Activated CD8-positive, alpha-beta memory T cell treated with anti-CD3 and anti-CD28 coated beads, Interleukin-2, amount 50 U/mL, for 4 hours (primary cell): ENCODE results near the gene FAM200B.
"Not testable (repeated sequence)": the region's sequence is repeated elsewhere in the genome, so short reads cannot be mapped to it uniquely, and the experiment has no call there.

Experiments used
- DNase-seq: peaks from one replicate; pipeline ENCODE4 v3.0.0-alpha.2; 2020

The FAM200B gene

DNA sequence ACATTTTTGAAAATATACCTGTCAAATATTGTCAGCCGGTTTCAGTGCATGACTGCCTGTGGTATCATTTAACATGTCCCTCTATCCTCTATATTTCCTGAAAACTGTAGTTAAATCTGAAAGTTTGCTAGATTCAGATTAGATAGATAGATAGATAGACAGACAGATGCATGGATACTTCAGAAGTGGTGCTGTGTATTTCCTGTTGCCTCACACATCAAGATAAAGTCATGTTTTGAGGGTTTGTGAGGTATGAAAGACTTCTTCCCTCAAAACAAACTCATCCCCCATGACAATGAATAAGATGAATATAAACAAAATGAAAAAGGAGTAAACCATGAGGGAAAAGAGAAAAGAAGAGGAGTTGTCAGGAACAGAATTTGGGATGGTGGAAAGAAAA lies 15.2 kb downstream of the FAM200B start:
- DNase-seq = no peak

DNA sequence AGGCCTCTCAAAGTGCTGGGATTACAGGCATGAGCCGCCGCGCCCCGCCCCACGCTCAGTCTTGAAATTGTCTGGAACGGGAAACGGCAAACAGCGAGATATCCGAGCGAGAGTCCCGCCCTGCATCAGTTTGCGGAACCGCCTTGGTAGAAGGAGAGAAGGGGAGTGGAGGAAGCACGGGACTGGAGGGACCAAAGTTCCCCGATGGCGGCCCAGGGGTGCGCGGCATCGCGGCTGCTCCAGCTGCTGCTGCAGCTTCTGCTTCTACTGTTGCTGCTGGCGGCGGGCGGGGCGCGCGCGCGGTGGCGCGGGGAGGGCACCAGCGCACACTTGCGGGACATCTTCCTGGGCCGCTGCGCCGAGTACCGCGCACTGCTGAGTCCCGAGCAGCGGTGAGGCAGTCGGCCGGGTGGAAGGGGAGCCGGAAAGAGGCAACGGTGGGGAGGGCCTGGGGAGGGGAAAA lies 21.3 kb downstream of the FAM200B start, which contains the start of gene BST1:
BST1 (plus strand) TSS at position 125 of the 463 bp plus-strand sequence; CDS start at position 205, 80 bp downstream.
- DNase-seq = peak; percentile 48

DNA sequence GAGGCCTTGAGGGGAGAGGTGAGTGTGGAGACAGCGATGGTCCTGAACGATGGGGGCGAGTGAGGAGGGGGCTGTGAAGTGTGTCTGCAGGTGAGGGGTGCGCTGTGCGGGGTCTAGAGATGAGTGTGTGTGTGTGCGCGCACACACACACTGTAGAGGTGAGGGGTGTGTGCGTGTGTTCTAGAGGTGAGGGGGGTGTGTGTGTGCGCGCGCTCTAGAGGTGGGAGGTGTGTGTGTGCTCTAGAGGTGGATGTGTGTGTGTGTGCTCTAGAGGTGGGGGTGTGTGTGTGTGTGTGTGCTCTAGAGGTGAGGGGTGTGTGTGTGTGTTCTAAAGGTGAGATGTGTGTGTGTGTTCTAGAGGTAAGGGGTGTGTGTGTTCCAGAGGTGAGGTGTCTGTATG lies 21.8 kb downstream of the FAM200B start:
- DNase-seq = no peak

DNA sequence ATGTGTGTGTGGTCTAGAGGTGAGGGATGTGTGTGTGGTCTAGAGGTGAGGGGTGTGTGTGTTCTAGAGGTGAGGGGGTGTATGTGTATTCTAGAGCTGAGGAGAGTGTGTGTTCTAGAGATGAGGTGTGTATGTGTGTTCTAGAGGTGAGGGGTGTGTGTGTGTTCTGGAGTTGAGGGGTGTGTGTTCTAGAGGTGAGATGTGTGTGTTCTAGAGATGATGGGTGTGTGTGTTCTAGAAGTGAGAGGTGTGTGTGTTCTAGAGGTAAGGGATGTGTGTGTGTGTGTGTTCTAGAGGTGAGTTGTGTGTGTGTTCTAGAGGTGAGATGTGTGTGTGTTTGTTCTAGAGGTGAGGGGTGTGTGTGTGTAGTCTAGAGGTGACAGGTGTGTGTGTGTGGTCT lies 22.5 kb downstream of the FAM200B start:
- DNase-seq = no peak

DNA sequence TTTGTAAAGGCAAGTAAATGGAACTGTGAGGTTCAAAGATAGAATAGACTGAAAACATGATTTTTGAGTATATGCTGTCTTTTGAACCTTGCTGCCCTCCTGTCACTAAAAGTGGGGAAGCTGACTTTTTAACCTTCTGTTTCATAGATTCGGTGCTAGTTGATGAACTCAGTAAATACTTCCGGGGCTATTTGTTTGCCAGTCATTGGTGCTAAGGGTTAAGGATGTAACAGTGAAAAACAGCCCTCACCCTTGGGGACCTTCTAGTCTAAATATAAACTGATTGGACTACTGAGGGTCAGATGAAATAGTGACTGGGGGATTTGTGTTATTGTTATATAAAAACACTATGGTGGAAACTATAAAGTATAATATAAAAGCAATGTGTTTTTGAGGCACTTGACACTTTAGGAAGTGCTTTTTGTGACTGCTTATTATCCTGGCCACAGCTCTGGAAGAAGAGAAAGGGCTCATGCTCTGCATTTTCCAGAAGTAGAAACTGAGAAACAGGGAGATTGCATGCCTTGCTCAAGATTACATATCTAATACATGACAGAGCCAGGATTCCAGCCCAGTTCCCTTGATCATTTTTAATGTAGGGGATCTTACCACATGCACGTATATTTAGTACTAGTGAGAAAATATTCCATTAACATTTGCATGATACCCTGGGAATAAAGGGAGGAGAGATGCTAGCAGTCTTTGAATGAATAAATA lies 25.2 kb downstream of the FAM200B start:
- no peak for DNase-seq

DNA sequence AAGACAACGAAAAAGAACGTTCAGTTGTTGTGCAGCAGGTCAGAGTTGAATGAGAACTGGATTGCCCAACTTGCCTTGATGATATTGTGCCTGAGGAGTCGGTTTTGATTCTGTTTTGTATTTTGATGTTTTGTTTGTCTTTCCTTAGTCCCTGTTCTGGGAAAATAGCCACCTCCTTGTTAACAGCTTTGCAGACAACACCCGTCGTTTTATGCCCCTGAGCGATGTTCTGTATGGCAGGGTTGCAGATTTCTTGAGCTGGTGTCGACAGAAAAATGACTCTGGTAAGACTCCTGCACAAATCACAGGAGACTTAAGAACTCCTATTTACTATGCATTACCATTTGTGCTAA lies 25.7 kb downstream of the FAM200B start:
- no peak for DNase-seq

DNA sequence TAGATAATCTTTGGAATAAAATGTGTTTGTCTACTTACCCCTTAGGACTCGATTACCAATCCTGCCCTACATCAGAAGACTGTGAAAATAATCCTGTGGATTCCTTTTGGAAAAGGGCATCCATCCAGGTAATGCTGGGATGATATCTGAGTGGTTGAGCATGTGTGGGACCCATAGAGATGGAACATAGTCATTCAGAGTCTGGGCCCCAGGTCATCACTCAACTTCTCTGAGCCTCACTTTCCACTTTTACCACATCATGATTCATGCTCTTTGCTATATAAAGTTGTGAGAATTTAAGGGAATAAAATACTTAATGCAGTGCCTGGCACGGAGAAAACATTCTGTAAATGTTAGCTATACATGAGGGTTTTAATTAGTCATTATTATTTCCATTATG lies 30.1 kb downstream of the FAM200B start:
- DNase-seq = no peak

DNA sequence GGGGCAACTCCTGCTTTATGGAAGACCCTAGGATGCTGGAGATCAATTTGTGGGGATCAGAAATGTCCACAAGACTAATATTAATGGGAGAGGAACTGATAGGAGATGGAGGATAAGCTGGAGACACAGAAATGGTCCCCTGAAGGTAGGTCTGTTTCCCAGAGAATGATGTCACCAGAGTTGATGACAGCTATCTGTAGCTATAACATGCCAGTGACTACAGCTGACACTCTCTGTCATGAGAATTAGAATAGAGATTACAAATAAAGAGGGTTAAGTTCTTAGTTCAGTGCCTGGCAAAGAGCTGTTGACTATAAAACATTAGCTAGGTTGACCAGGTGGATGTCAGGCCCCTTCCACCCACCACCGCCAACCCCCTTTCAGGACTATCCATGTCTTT lies 30.6 kb downstream of the FAM200B start:
- no peak for DNase-seq

DNA sequence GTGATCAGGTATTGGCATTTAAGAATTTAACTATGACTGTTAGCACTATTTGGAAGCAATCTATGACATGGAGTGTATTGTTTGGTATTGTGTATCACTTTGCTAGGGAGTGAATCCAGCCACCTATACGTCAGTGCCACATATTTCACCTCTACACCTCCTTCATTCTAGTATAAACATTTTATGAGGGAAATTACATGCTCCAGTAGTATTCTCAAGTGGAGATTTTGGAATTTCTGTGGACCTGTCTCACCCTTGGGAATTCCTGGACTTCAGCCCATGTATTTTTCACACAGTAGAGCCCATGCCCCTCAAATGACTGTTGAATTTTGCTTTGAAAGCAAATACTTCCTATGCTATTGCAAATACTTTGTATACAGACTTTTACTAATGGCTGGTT lies 32.5 kb downstream of the FAM200B start:
- no peak for DNase-seq

DNA sequence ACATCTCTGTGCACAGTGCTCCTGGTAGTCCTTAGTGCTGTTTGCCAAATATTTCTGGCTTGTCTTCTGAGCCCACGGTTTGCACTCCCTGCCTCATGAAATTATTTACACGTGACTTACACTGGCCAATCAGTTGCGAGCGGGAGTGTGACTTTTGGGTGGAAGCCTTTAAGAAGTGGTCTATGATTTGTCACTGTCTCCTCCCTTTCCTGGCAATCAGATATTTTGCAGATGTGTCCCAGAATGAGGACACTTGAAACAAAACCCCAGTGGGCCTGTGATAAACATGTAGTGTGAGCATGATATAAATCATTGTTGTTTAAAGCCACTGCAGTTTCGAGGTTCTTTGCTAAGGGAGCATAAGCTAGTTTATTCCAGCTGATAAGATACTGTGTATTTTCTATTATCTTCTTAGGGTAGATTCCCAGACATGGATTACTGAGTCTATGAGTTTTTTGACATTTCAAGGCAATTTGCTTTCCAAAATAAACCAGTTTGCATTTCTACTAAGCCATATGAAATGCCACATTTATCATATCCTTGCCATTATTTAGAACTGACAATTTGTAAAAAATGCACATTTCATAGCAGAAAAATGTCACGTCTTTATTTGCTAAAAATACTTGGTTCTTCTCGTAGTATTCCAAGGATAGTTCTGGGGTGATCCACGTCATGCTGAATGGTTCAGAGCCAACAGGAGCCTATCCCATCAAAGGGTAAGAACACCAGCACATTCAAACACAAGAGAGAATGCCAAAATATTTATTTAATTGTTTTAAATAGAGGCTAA lies 33.2 kb downstream of the FAM200B start:
- DNase-seq = no peak

DNA sequence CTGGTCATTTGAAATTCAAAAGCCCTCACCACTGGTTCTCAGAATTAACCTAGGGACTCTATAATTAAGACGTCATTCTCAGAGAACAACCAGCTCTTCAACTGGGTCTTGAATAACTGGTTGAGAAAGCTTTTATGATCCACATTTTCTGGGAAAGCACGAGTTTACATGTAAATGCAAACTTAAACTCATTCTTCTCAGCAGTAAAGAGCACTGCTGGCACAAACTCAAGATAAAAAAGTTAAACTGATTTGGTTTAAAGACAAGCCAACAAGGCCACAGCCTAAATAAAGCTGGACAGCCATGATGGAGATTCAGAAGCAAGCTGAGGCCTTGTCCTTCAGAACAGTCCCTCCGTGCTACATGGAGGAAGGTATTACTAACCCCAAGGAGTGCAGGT lies 34.5 kb downstream of the FAM200B start:
- no peak for DNase-seq

DNA sequence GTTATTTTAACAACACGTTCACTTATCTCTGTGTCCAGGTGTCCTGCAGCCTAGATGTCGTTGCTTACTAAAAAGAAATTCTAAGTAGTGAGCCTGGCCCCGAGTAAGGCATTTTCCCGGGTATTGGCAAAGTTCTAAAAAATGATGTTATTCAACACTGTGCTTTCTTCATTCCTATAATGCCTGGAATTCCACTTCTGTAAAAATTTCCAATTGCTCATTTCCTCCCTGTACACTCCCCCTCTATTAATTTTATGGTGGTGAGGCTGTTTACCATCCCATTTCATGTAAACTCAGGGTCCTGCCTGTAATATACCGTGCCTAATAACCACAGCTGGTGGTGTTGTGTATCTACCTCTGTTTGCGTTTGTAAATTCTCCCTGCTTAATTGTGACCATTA lies 35.5 kb downstream of the FAM200B start:
- no peak for DNase-seq

DNA sequence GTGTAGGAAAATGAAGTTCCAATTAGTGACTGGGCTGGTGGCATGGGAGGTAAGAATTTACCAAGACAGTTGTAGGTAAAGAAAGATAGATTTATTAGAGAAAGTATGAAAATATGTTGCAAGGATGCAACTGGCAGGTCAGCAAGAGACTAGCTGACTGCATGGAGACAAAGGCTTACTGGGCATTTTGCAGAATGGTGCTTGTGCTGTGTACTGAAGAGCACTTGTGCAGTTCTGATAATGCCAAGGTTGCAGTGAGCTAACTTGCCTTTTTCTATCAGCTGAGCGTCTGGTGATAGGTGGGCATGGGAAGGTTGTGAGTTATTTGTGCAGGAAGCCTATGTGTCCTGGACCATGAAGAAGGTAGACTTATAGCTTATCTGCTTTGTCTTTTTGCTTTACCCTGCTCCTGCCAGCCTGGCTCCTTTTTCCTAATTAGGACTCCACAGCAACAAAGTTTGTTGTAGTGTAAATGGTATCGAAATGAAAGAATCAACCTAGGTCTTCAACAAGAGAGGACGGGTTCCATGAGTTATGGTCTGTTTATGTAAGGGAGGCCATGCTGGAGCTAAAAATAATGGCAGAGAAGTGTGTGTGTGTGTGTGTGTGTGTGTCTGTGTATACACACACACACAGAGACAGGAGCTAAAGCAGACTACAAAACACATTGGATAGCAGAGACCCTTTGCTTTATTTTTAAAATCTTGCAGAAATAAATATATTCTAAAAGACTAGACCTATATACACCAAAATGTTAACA lies 36.2 kb downstream of the FAM200B start:
- no peak for DNase-seq

DNA sequence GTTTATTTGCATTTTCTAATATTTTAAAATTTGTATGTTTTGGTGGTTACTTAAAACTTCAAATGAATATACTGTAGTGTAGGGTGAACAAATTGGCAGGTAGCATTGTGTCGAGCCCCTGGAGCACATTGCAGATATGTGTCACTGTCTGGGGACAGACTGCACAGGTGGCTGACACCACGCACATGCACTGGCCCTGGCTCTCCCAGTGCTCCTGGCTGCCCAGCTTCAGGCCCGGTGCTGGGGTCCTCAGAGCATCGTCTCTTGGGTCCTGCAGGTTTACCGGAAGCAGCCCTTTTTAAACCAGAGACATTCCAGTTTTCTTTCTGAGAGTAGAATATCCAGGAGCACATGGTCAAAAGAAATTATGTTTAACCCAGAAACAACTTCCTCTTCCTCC lies 36.8 kb downstream of the FAM200B start:
- no peak for DNase-seq

DNA sequence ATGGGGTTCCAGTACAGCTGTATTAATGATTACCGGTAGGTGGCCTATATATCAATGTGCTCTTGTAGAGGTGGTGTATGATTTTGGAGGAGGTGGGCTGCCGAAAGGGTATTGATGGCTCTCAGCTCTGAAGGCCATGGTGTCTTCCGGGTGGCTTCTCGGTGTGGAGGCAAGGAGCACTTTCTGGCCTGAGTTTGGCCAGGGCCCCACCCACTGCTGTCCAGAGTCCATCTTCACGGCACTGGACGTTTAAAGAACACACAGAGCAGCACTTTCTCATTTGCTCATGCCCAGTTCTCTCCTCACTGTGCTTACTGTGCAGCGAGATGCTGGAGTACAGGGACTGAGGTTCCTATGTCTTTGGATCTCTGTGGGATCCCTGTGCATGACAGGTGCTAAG lies 37.3 kb downstream of the FAM200B start:
- DNase-seq = no peak

DNA sequence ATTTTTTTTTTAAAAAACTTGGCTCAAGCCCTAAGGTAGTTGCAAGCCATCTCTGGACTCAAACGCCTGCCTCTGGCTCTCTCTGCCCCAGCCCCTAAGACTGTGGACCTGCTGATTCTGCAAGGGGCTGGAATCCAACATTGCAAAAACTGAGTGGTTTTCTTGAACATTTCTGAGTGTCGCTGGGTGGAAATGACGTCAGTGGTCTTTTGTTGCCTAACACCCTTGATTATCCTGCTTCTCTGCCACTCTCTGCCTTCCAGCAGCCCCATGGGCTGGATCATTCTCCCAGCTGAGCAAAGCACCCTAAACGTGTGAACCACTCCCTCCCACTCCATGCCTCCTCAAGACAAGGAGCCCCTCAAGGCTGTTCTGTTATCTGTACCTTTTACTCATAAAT lies 37.9 kb downstream of the FAM200B start:
- no peak for DNase-seq

DNA sequence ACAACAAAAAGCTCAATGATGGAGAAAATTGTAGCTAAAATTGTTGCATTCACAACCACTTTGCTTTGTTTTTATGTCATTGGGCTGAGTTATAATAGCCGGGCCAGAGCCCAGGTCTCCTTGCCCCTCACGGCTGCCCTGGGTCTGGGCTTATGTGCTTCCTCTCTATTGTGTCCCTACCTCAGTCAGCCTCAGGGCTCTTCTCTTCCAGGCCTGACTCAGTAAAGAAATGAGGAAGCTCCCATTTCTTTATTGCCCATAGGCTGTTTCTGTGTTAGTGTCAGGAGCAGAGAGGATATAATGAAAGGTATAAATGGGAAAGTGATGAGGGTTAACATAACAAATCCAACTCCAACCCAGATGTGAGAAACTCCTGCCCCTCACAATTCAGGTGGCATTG lies 39.2 kb downstream of the FAM200B start:
- DNase-seq = no peak

DNA sequence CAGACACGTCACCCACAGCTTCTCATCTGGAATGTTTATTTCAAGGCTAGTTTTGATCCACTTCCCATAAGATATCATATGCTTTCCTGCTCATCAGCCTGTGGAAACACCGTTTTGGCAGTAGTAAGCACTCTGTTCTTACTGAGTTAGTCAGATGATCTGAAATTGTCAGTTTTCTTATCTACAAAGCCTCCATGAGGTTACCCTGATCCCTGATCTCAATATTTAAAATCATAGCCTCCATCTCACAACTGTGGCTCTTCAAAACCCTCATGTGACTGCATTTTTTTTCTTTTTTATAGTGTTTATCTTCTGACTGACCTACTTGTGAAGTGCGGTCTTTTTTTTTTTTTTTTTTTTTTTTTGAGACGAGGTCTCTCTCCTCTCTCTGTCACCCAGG lies 44.0 kb downstream of the FAM200B start:
- no peak for DNase-seq

DNA sequence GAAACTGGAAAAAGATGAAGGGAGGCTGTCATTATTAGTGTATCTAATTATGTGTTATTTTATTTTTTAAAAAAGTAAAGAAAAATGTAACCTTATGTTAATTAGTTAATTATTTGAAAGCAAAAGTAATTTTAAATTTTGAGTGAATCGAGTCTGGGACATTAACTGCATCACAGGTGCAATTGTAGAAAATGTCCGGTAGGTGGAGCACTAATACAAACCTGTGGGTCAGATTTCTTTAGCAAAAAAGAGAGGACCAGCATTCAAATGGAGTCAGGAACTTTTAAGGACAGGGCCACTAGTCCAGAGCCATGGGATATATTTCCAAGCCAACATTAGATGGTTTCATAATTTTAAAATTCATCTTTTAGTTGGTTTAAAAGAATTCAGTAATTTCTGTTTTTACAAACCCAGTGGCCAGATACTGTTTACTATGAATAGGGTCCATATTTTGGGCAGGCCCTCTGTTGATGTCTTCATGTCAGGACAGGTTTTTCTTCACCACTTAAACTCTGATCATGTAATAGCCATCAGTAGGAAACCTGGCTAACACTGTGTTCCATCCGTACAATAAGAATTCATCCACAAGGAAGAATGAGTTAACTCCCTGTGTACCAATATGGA lies 48.4 kb downstream of the FAM200B start:
- DNase-seq = peak; percentile 20

DNA sequence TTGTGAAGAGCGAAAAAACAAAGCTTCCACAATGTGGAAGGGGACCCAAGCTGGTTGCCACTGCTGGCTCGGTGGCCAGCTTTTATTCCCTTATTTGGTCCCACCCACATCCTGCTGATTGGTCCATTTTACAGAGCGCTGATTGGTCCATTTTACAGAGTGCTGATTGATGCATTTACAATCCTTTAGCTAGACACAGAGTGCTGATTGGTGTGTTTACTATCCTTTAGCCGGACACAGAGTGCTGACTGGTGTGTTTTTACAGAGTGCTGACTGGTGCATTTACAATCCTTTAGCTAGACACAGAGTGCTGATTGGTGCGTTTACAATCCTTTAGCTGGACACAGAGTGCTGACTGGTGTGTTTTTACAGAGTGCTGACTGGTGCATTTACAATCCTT lies 51.4 kb downstream of the FAM200B start:
- not testable (repeated sequence) for DNase-seq

DNA sequence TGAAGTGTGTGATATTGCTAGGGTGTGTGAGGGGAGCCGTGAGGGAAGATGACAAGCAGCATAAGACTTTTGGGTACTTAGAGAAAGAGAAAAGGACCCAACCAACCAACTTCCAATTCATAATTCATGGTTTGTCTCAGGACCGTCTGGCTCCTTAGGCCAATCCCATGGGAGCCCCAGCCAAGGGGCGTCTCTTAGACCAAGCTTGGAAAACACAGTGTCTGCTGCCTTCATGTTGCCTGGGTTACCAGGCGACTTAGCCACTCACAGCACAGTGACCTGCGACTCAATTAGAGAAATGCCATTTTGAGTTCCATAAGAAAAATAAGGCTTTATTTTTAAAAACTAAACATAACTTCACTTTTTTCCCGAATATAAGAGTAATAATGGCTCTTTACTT lies 53.9 kb downstream of the FAM200B start:
- DNase-seq = no peak

DNA sequence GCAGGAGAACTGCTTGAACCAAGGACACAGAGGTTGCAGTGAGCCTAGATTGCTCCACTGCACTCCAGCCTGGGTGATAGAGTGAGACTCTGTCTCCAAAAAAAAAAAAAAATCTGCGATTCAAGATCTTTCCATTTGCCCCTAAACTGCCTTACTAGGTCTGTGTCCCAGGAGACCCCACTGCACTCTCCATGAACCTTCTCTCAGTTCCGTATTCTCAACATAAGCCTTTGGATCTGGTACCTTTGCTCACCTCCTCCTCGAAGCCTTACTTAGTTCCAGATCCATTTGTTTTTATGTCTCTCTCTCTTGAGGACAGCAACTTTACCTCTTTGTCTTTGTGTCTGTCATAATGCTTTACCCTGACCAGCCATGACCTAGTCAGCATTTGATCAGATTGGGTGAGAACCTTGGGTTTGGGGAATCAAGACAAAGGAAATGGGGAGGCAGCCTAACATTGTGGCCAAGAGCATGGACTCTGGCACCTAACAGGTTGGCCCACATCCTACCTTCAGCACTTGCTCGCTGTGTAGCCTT lies 55.0 kb downstream of the FAM200B start:
- no peak for DNase-seq

DNA sequence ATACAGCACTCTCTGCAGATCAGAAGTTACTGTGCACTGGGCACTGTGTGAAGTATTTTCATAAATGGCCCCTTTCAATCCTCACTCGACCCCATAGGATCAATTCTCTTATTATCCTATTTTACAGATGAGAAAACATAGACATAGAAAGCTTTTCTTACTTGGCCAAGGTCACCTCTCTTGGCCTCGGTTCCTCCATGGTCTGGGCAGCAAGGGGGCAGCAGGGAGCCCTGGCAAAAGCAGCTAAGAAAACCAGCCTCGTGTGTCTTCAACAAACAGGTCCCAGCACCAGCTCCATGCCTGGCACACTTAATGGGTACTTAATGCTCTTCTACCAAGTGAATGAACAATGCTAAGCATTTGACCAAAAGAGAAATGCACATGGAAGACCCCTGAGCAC lies 55.6 kb downstream of the FAM200B start:
- DNase-seq = no peak
